LHCN-M2 (cell line): ENCODE data around the gene RPS6KA5. TPM values are rescaled to one million over a fixed set of nuclear protein-coding genes. Genes with fewer than 3 reads are reported as not detected.

Experiments
- DNase-seq: peaks from one replicate; pipeline ENCODE4 v3.0.0-alpha.2; 2012; ENCODE audit warnings: low read depth
- total RNA-seq: library from RNA; depleted of rRNA; stranded (reverse); fragments of >200 nt; gene quantifications from 2 replicates; pipeline ENCODE4 v1.2.3, GENCODE V29; 2014; rRNA removed

RPS6KA5 gene
- total RNA-seq, 1 experiment from 2014 or later = 6.1 TPM

- DNase-seq = no peak
Observed at GRCh38 chr14:90809530-90810312, 250.7 kb downstream of the RPS6KA5 start.

- peak; percentile 34 for DNase-seq
Observed at GRCh38 chr14:90808759-90809529, 251.5 kb downstream of the RPS6KA5 start.

- no peak for DNase-seq
Observed at GRCh38 chr14:90807060-90807459, 253.4 kb downstream of the RPS6KA5 start.

- DNase-seq = no peak
Observed at GRCh38 chr14:90805662-90806540, 254.5 kb downstream of the RPS6KA5 start.

- no peak for DNase-seq
Observed at GRCh38 chr14:90805084-90805391, 255.4 kb downstream of the RPS6KA5 start.

- no peak for DNase-seq
Observed at GRCh38 chr14:90804292-90805083, 256.0 kb downstream of the RPS6KA5 start.

- no peak for DNase-seq
Observed at GRCh38 chr14:90803249-90803648, 257.2 kb downstream of the RPS6KA5 start.

GRCh38 chr14:90799420-90799819 is 261.0 kb downstream of the RPS6KA5 start:
- no peak for DNase-seq

GRCh38 chr14:90797919-90798318 is 262.5 kb downstream of the RPS6KA5 start:
- DNase-seq = no peak

Other genes with a start within 250 kb of the RPS6KA5 start
- 30.8 and 36.4 TPM in 2 replicates for gene TTC7B, start 244.2 kb downstream of the RPS6KA5 start, total RNA-seq
- gene DGLUCY, start 53.4 kb upstream of the RPS6KA5 start, total RNA-seq = 33.9 and 34.8 TPM in 2 replicates
- gene GPR68, start 184.1 kb upstream of the RPS6KA5 start, total RNA-seq = 6.5 and 8.6 TPM in 2 replicates